Measurements from ENCODE around the gene COL15A1. TPM values are rescaled to one million over a fixed set of nuclear protein-coding genes. Genes with fewer than 3 reads are reported as not detected.

Gene COL15A1
- total RNA-seq, 4 donors from 2014 or later, result 8.0 to 15.2 (median 12.8) TPM

- Histone ChIP-seq H3K36me3 (no peaks in the 10 kb centered on the region), H3K4me1 (no peaks in the 10 kb centered on the region), H3K9me3 (no peaks in the 10 kb centered on the region), H3K27ac (no peak overlapping the region), H3K4me3 (replicated peaks in 1 of 3) (no peak overlapping the region), H3K27me3 (no peaks in the 10 kb centered on the region)
- WGBS, 2 donors, result 81% methylated on average over 3 of the region's 3 CpGs
- DNase-seq, result no peak
- intact Hi-C loops (cut with DNase I), result no loop called here
- TF ChIP-seq POLR2A (IDR thresholded peaks at IDR 0.05) (no peak), CTCF (IDR thresholded peaks at IDR 0.05) (no peak)
These were observed 86.4 kb downstream of the COL15A1 start for GRCh38 chr9:99030092-99030511.

- no peak overlapping the region for H3K27ac ChIP-seq
- H3K27me3 ChIP-seq, result no peaks in the 10 kb centered on the region
- H3K36me3 ChIP-seq, result no peaks in the 10 kb centered on the region
- no peaks in the 10 kb centered on the region for H3K4me1 ChIP-seq
- no peak for DNase-seq
- H3K9me3 ChIP-seq, result no peaks in the 10 kb centered on the region
- no peak overlapping the region for H3K4me3 ChIP-seq (replicated peaks in 1 of 3)
- TF ChIP-seq POLR2A (IDR thresholded peaks at IDR 0.05), result no peak
- no peak for TF ChIP-seq CTCF (IDR thresholded peaks at IDR 0.05)
- intact Hi-C loops (cut with DNase I), result no loop called here
- 93 to 95% methylated on average over 3 of the region's 3 CpGs for WGBS, 2 donors
These were observed 87.0 kb downstream of the COL15A1 start for GRCh38 chr9:99030610-99031109.

GRCh38 chr9:99031319-99031718 is 87.6 kb downstream of the COL15A1 start:
- Histone ChIP-seq H3K4me3 (replicated peaks in 1 of 3) (no peak overlapping the region), H3K4me1 (no peaks in the 10 kb centered on the region), H3K9me3 (no peaks in the 10 kb centered on the region), H3K27ac (no peak overlapping the region), H3K36me3 (no peaks in the 10 kb centered on the region), H3K27me3 (no peaks in the 10 kb centered on the region)
- DNase-seq, result no peak
- 94 to 99% methylated on average over 6 of the region's 6 CpGs for WGBS, 2 donors
- intact Hi-C loops (cut with DNase I), result no loop called here
- TF ChIP-seq CTCF (IDR thresholded peaks at IDR 0.05) (no peak), POLR2A (IDR thresholded peaks at IDR 0.05) (no peak)

- Histone ChIP-seq H3K27ac (no peak overlapping the region), H3K27me3 (no peaks in the 10 kb centered on the region), H3K4me3 (replicated peaks in 1 of 3) (no peak overlapping the region), H3K36me3 (no peaks in the 10 kb centered on the region), H3K9me3 (no peaks in the 10 kb centered on the region), H3K4me1 (no peaks in the 10 kb centered on the region)
- no peak for TF ChIP-seq POLR2A (IDR thresholded peaks at IDR 0.05)
- TF ChIP-seq CTCF (IDR thresholded peaks at IDR 0.05), result no peak
- no peak for DNase-seq
- 96 to 97% methylated on average over 5 of the region's 5 CpGs for WGBS, 2 donors
- intact Hi-C loops (cut with DNase I), result no loop called here
These were observed 88.3 kb downstream of the COL15A1 start for GRCh38 chr9:99031994-99032393.

GRCh38 chr9:99034149-99034548 is 90.4 kb downstream of the COL15A1 start:
- intact Hi-C loops (cut with DNase I), result no loop called here
- no peaks in the 10 kb centered on the region for H3K4me1 ChIP-seq
- no peak overlapping the region for H3K4me3 ChIP-seq (replicated peaks in 1 of 3)
- no peaks in the 10 kb centered on the region for H3K36me3 ChIP-seq
- H3K9me3 ChIP-seq, result no peaks in the 10 kb centered on the region
- H3K27ac ChIP-seq, result no peak overlapping the region
- TF ChIP-seq POLR2A (IDR thresholded peaks at IDR 0.05), result no peak
- no peak for TF ChIP-seq CTCF (IDR thresholded peaks at IDR 0.05)
- no peak for DNase-seq
- no peaks in the 10 kb centered on the region for H3K27me3 ChIP-seq
- 91 to 94% methylated on average over 3 of the region's 3 CpGs for WGBS, 2 donors
